ENCODE results near the gene RPP30. TPM values are rescaled to one million over a fixed set of nuclear protein-coding genes. Genes with fewer than 3 reads are reported as not detected.
"Not testable (repeated sequence)": the region's sequence is repeated elsewhere in the genome, so short reads cannot be mapped to it uniquely, and the experiment has no call there.

RPP30 gene
- total RNA-seq, 2 experiments from 2014 or later: 103 to 108 TPM

DNA sequence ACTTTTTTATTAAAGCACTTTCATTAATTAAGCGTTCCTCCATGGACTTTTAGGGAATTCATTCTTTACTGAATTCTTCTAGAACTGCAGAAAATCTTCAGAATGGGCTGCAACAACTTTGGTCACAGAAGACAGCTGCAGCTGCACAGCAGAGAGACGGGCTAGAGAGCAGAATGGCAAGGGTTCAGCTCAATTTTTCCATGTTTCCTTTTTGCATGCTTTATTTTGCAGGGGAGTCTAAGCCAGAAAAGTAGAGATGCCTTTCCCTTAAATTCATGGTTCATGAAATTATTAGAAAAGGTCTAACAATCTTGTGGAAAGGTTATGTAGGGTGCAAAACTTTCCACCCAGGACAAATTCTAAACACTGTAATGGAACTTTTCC lies 64.5 kb downstream of the RPP30 start:
- Mint-ChIP-seq H3K9me3 (no peaks in the 10 kb centered on the region), H3K27ac (no peak overlapping the region), H3K4me3 (no peak overlapping the region), H3K36me3 (no peaks in the 10 kb centered on the region), H3K27me3 (no peaks in the 10 kb centered on the region), H3K4me1 (ENCODE audit: low read depth) (no peaks in the 10 kb centered on the region)
- POLR2A ChIA-PET: no interaction called here
- CTCF ChIA-PET: interaction anchor here (1.0 kb wide), 1 partner anchor 314 kb away, joined by 3 read pairs; no protein-coding TSS in a partner anchor
- intact Hi-C loops (cut with micrococcal nuclease): no loop called here
- DNase-seq: no peak

DNA sequence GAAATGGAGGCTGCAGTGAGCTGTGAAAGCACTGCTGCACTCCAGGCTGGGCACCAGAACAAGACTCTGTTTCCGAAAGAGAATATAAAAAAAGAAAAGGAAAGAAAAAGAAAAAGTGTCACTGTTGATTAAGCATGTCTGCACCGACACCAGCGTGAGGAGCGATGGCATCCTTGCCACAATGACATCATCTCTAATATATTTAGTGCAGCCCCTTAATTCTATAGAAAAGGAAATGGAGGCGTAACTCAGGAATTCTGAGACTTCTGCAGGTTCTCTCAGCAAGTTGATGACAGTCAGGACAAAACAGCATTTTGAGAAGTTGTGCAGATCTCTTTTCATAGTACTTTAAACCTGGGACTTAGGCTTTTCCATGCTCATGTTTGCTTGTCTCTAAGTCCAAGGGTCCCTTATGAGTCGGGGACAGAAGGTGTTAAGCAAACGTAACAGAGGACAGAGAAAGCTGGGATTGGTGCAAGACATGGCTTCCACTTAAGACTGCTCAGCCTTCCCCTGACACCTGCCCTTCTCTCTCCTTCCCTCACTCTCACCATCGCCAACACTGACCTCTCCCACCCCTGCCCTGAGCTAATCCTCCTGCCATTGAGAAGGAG lies 66.0 kb downstream of the RPP30 start:
- Mint-ChIP-seq H3K27me3 (no peaks in the 10 kb centered on the region), H3K36me3 (no peaks in the 10 kb centered on the region), H3K4me1 (ENCODE audit: low read depth) (no peaks in the 10 kb centered on the region), H3K4me3 (no peak overlapping the region), H3K9me3 (no peaks in the 10 kb centered on the region), H3K27ac (no peak overlapping the region)
- DNase-seq: no peak
- ChIA-PET POLR2A (no interaction called here), CTCF (no interaction called here)
- intact Hi-C loops (cut with micrococcal nuclease): no loop called here

DNA sequence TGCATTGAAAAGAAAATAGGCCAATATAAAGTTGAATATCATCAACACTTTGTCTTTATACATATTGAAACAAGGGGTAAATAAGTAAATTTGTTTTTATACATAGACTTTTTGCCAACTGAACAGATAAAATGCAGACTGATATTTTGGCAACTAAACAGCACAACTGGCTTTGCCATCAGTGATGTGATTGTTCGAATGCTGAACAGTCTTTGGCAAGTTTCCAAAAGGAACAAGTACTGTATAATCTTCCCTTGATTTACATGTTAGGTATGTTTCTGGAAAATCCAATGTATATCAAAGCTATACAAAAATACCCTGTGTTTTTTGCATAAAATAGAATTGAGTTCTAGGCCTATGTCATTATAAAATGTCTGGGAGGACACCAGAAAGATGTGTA lies 67.3 kb downstream of the RPP30 start:
- Mint-ChIP-seq H3K36me3 (no peaks in the 10 kb centered on the region), H3K4me3 (no peak overlapping the region), H3K27me3 (no peaks in the 10 kb centered on the region), H3K4me1 (ENCODE audit: low read depth) (no peaks in the 10 kb centered on the region), H3K27ac (no peak overlapping the region), H3K9me3 (no peaks in the 10 kb centered on the region)
- POLR2A ChIA-PET: no interaction called here
- no peak for DNase-seq
- intact Hi-C loops (cut with micrococcal nuclease): no loop called here
- CTCF ChIA-PET: interaction anchor here (0.6 kb wide), 1 partner anchor 974 kb away, joined by 3 read pairs; no protein-coding TSS in a partner anchor

DNA sequence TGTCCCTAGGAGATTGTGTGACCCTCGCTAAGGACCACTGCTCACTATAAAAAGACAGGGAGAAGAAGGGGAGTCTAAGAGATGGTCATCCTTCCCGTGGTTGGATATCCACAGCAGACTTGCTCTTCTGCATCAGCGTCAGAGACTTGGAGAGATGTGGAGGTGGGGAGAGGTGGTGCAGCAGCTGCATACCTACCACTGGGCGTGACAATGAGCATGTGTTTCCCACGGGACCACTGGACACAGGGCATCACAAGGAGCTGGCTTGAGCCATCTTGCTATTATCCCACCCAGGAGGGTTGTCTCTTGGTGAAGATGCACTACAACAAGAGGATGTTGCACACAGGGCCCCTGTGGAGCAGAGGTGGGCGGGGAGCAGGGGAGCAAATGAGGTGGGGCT lies 67.9 kb downstream of the RPP30 start:
- ChIA-PET POLR2A (no interaction called here), CTCF (no interaction called here)
- no peak for DNase-seq
- intact Hi-C loops (cut with micrococcal nuclease): no loop called here
- Mint-ChIP-seq H3K27ac (no peak overlapping the region), H3K9me3 (no peaks in the 10 kb centered on the region), H3K4me3 (no peak overlapping the region), H3K4me1 (ENCODE audit: low read depth) (no peaks in the 10 kb centered on the region), H3K27me3 (no peaks in the 10 kb centered on the region), H3K36me3 (no peaks in the 10 kb centered on the region)

DNA sequence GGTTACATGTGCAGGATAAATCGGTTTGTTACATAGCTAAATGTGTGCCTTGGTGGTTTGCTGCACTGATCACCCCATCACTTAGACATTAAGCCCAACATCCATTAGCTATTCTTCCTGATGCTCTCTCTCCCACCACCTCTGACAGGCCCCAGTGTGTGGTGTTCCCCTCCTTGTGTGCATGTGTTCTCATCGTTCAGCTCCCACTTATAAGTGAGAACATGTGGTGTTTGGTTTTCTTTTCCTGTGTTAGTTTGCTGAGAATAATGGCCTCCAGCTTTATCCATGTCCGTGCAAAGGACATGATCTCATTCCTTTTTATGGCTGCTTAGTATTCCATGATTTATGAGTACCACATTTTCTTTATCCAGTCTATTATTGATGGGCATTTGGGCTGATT lies 71.2 kb downstream of the RPP30 start:
- DNase-seq; H3K4me1 Mint-ChIP-seq (ENCODE audit: low read depth); H3K27ac Mint-ChIP-seq; H3K9me3 Mint-ChIP-seq; intact Hi-C loops (cut with micrococcal nuclease); POLR2A ChIA-PET; H3K36me3 Mint-ChIP-seq; H3K4me3 Mint-ChIP-seq; H3K27me3 Mint-ChIP-seq: not testable (repeated sequence)
- CTCF ChIA-PET: interaction anchor here (1.5 kb wide), 1 partner anchor 309 kb away, joined by 4 read pairs; no protein-coding TSS in a partner anchor

DNA sequence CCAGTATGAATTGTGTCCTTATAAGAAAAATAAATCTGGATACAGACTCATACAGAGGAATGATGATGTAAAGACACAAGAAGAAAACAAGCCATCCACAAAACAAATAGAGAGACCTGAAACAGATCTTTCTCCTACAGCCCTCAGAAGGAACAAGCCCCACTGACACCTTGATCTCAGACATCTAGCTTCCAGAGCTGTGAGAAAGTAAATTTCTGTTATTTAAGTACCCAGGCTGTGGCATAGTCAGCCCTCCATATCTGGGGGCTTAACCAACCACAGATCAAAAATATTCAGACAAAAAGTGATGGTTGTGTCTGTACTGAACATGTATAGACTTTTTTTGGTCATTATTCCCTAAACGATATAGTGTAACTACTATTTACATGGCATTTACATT lies 73.0 kb downstream of the RPP30 start:
- H3K27me3 Mint-ChIP-seq: no peaks in the 10 kb centered on the region
- POLR2A ChIA-PET: no interaction called here
- H3K27ac Mint-ChIP-seq: no peak overlapping the region
- no peaks in the 10 kb centered on the region for H3K36me3 Mint-ChIP-seq
- intact Hi-C loops (cut with micrococcal nuclease): no loop called here
- no peak overlapping the region for H3K4me3 Mint-ChIP-seq
- H3K9me3 Mint-ChIP-seq: no peaks in the 10 kb centered on the region
- peaks cover 7% of the 10 kb centered on the region for H3K4me1 Mint-ChIP-seq (ENCODE audit: low read depth)
- CTCF ChIA-PET: no interaction called here
- no peak for DNase-seq

DNA sequence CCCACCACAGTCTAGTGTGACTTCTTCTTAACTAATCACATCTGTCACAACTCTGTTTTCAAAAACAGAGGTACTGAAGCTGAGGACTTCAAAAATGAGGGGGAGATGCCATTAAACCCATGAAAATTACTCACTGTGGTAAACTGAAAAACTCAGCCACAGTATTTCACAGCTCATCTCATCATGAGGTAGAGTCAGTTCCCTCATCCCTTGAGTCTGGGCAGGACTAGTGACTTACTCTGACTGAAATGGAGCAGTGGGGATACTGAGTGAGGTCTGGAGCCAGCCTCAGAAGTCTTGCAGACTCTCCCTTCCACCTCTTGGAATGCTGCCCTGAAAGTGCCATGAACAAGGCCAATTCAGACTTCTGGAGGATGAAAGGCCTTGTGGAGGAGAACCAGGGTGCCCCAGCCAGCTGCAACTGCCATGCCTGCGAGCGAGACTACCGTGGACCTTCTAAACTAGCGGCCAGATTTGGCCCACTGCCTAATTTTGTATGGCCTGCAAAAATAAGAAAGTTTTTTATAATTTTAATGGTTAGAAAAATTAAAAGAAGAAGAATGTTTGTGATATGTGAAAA lies 73.8 kb downstream of the RPP30 start:
- Mint-ChIP-seq H3K9me3 (no peaks in the 10 kb centered on the region), H3K36me3 (no peaks in the 10 kb centered on the region), H3K27ac (no peak overlapping the region), H3K4me3 (no peak overlapping the region), H3K4me1 (ENCODE audit: low read depth) (peaks cover 7% of the 10 kb centered on the region), H3K27me3 (no peaks in the 10 kb centered on the region)
- intact Hi-C loops (cut with micrococcal nuclease): no loop called here
- POLR2A ChIA-PET: no interaction called here
- DNase-seq: no peak
- CTCF ChIA-PET: interaction anchor here (0.6 kb wide), 1 partner anchor 25 kb away, joined by 3 read pairs; the partner anchor contains the start of gene ANKRD1

DNA sequence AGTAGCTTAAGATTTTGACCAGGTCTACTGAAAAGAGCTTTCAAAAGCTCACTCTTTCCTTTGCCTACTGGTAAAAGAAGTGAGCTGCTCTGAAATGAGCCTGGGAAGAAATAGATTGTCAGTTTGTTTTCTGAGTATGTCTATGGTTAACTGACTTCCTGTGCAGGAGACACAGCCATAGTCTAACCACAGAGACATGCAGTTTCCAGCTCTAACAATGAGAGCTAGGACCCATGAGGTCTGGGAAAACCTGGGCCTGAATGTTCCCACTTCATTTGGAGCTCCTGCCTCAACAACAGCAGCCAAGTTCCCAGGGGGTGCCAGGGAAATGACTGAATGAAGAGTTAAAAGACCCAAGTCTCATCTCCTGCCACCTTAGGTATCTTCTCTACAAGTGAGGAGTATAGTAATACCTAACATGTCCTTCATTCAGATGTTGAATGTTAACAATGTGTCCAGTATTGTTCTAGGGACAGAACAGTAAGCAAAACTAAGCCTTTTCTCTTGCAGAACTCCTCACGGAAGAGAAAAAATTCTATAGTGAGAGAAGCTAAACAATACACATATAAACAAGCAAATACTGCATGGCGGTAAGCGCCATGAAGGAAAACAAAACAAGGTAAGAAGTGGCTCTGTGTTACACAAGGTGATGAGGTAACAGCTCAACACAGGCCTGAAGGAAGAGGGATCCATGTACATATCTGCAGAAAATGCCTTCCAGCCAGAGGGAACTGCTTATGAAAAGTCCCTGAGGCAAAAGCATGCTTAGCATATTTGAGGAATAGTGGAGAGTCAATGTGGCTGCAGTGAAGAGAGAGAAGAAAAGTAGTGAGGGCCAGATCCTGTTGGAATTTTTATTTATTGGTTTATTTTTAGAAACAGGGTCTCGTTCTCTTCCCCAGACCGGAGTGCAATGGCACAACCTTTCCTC lies 75.5 kb downstream of the RPP30 start:
- H3K27me3 Mint-ChIP-seq: peaks cover under 1% of the 10 kb centered on the region
- H3K4me1 Mint-ChIP-seq (ENCODE audit: low read depth): peaks cover 7% of the 10 kb centered on the region
- no peak for DNase-seq
- no peak overlapping the region for H3K4me3 Mint-ChIP-seq
- no peaks in the 10 kb centered on the region for H3K36me3 Mint-ChIP-seq
- no peak overlapping the region for H3K27ac Mint-ChIP-seq
- ChIA-PET CTCF (interaction anchor here (0.9 to 1.5 kb wide), 3 partner anchors 20 to 304 kb away, joined by 3 to 6 read pairs (median 6); no protein-coding TSS in a partner anchor), POLR2A (no interaction called here)
- no peaks in the 10 kb centered on the region for H3K9me3 Mint-ChIP-seq
- intact Hi-C loops (cut with micrococcal nuclease): no loop called here

Other genes starting within 250 kb of the RPP30 start
- not detected for gene HTR7, start 13.9 kb upstream of the RPP30 start, total RNA-seq
- gene ANKRD1, start 49.1 kb downstream of the RPP30 start, total RNA-seq: not detected

Measured in activated CD4-positive, alpha-beta memory T cell treated with anti-CD3 and anti-CD28 coated beads for 36 hours (primary cell).